ENCODE results near the gene MDM2. TPM values are rescaled to one million over a fixed set of nuclear protein-coding genes. Genes with fewer than 3 reads are reported as not detected.

Gene MDM2
- polyA plus RNA-seq, 3 donors, result 16.2 to 39.9 (median 27.6) TPM

GRCh38 chr12:68878846-68879245, 70.9 kb downstream of the MDM2 start:
- no peak for DNase-seq
- no peak overlapping the region for H3K4me3 ChIP-seq (replicated peaks in 1 of 3; ENCODE audit: low read depth in 2 of 3, low read length in 3 of 3)
- peaks cover 0 to 2% (median 0%) of the 10 kb centered on the region in 3 donors for H3K27me3 Mint-ChIP-seq (ENCODE audit: low read depth in 3 of 3)
- H3K4me3 Mint-ChIP-seq, result no peak overlapping the region
- H3K27ac Mint-ChIP-seq, result peak overlapping the region in 1 of 7 donors; percentile 30
- no peak for TF ChIP-seq CTCF (IDR thresholded peaks at IDR 0.05)
- H3K9ac ChIP-seq (ENCODE audit: insufficient read depth, low read length, poor library complexity, severe bottlenecking), result no peak overlapping the region
- H4K20me1 ChIP-seq (ENCODE audit: insufficient read depth, low read length), result no peaks in the 10 kb centered on the region
- H3K9me3 ChIP-seq (replicated peaks in 1 of 2; ENCODE audit: control insufficient read depth in 1 of 2, insufficient read depth in 1 of 2, low read length in 2 of 2), result peaks cover 0 to 3% of the 10 kb centered on the region in 2 donors
- intact Hi-C loops (cut with micrococcal nuclease), result no loop called here
- no peak overlapping the region for H3K4me2 ChIP-seq (replicated peaks; ENCODE audit: extremely low read depth, low read length, poor library complexity, severe bottlenecking)
- no peaks in the 10 kb centered on the region for H3K4me1 ChIP-seq (ENCODE audit: control insufficient read depth in 1 of 2, insufficient read depth in 2 of 2, low read length in 2 of 2)
- no peaks in the 10 kb centered on the region for H3K27me3 ChIP-seq (ENCODE audit: control insufficient read depth in 2 of 2, insufficient read depth in 2 of 2, low read length in 2 of 2)
- H3K36me3 ChIP-seq (replicated peaks in 1 of 2; ENCODE audit: control insufficient read depth in 1 of 2, insufficient read depth in 2 of 2, low read length in 2 of 2), result peaks cover 4 to 39% of the 10 kb centered on the region in 2 donors
- peaks cover 0 to 16% (median 3%) of the 10 kb centered on the region in 7 donors for H3K9me3 Mint-ChIP-seq
- WGBS (ENCODE audit: insufficient coverage), result 100% methylated on average over 1 of the region's 4 CpGs
- no peak overlapping the region for H2AFZ ChIP-seq (ENCODE audit: insufficient read depth, low read depth, low read length, poor library complexity, severe bottlenecking)
- H3K27ac ChIP-seq (ENCODE audit: low read depth in 1 of 2, low read length in 2 of 2), result no peak overlapping the region
- peaks cover 46 to 61% of the 10 kb centered on the region in 2 donors for H3K36me3 Mint-ChIP-seq
- no peaks in the 10 kb centered on the region for H3K79me2 ChIP-seq (ENCODE audit: insufficient read depth, low read length)
- no peaks in the 10 kb centered on the region for H3K4me1 Mint-ChIP-seq

GRCh38 chr12:68880660-68881325, 72.8 kb downstream of the MDM2 start:
- no peak overlapping the region for H3K27ac ChIP-seq (ENCODE audit: low read depth in 1 of 2, low read length in 2 of 2)
- H2AFZ ChIP-seq (ENCODE audit: insufficient read depth, low read depth, low read length, poor library complexity, severe bottlenecking), result no peak overlapping the region
- Mint-ChIP-seq H3K27ac (no peak overlapping the region), H3K36me3 (peaks cover 53 to 71% of the 10 kb centered on the region in 2 donors), H3K4me1 (no peaks in the 10 kb centered on the region), H3K27me3 (ENCODE audit: low read depth in 3 of 3) (peaks cover 0 to 2% (median 0%) of the 10 kb centered on the region in 3 donors), H3K9me3 (peaks cover 0 to 13% (median 3%) of the 10 kb centered on the region in 7 donors), H3K4me3 (no peak overlapping the region)
- intact Hi-C loops (cut with micrococcal nuclease), result no loop called here
- no peaks in the 10 kb centered on the region for H3K27me3 ChIP-seq (ENCODE audit: control insufficient read depth in 2 of 2, insufficient read depth in 2 of 2, low read length in 2 of 2)
- TF ChIP-seq CTCF (IDR thresholded peaks at IDR 0.05), result no peak
- peaks cover 0 to 3% of the 10 kb centered on the region in 2 donors for H3K9me3 ChIP-seq (replicated peaks in 1 of 2; ENCODE audit: control insufficient read depth in 1 of 2, insufficient read depth in 1 of 2, low read length in 2 of 2)
- no peak overlapping the region for H3K9ac ChIP-seq (ENCODE audit: insufficient read depth, low read length, poor library complexity, severe bottlenecking)
- H3K79me2 ChIP-seq (ENCODE audit: insufficient read depth, low read length), result no peaks in the 10 kb centered on the region
- no peaks in the 10 kb centered on the region for H3K4me1 ChIP-seq (ENCODE audit: control insufficient read depth in 1 of 2, insufficient read depth in 2 of 2, low read length in 2 of 2)
- no peaks in the 10 kb centered on the region for H4K20me1 ChIP-seq (ENCODE audit: insufficient read depth, low read length)
- no peak for DNase-seq
- no peak overlapping the region for H3K4me2 ChIP-seq (replicated peaks; ENCODE audit: extremely low read depth, low read length, poor library complexity, severe bottlenecking)
- H3K4me3 ChIP-seq (replicated peaks in 1 of 3; ENCODE audit: low read depth in 2 of 3, low read length in 3 of 3), result no peak overlapping the region
- peaks cover 10 to 59% of the 10 kb centered on the region in 2 donors for H3K36me3 ChIP-seq (replicated peaks in 1 of 2; ENCODE audit: control insufficient read depth in 1 of 2, insufficient read depth in 2 of 2, low read length in 2 of 2)
- WGBS (ENCODE audit: insufficient coverage), result 80% methylated on average over 1 of the region's 5 CpGs
